ENCODE results near the gene PRKD2.
A peak's percentile ranks its signal among the peaks of the same experiment; 100 is the strongest.

The PRKD2 gene

DNA sequence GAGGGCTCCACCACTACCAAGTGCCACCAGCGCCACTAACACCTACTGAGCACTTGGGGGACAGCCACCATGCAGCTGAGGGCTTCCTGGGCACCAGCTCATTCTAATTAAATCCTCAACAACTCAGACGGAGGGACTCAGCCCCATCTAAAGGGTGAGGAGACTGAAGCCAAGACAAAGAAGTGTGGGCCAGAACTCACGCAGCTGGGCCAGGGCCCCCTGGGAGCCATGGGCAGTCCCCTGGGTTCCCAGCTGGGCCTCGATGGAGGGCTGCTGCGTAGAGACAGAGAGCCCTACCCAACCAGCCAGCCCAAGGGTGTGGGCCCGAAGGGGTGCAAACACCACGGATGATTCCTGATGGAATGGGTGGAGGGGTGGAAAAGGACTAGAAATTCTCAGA, 12.8 kb upstream of the PRKD2 start:
- TF ChIP-seq, protein P1, sequence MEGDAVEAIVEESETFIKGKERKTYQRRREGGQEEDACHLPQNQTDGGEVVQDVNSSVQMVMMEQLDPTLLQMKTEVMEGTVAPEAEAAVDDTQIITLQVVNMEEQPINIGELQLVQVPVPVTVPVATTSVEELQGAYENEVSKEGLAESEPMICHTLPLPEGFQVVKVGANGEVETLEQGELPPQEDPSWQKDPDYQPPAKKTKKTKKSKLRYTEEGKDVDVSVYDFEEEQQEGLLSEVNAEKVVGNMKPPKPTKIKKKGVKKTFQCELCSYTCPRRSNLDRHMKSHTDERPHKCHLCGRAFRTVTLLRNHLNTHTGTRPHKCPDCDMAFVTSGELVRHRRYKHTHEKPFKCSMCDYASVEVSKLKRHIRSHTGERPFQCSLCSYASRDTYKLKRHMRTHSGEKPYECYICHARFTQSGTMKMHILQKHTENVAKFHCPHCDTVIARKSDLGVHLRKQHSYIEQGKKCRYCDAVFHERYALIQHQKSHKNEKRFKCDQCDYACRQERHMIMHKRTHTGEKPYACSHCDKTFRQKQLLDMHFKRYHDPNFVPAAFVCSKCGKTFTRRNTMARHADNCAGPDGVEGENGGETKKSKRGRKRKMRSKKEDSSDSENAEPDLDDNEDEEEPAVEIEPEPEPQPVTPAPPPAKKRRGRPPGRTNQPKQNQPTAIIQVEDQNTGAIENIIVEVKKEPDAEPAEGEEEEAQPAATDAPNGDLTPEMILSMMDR (IDR thresholded peaks at IDR 0.05; ENCODE audit: borderline replicate concordance, insufficient read depth, low read depth, low read length) = no peak
- no peak overlapping the region for H3K4me3 ChIP-seq (ENCODE audit: low read depth, low read length)

DNA sequence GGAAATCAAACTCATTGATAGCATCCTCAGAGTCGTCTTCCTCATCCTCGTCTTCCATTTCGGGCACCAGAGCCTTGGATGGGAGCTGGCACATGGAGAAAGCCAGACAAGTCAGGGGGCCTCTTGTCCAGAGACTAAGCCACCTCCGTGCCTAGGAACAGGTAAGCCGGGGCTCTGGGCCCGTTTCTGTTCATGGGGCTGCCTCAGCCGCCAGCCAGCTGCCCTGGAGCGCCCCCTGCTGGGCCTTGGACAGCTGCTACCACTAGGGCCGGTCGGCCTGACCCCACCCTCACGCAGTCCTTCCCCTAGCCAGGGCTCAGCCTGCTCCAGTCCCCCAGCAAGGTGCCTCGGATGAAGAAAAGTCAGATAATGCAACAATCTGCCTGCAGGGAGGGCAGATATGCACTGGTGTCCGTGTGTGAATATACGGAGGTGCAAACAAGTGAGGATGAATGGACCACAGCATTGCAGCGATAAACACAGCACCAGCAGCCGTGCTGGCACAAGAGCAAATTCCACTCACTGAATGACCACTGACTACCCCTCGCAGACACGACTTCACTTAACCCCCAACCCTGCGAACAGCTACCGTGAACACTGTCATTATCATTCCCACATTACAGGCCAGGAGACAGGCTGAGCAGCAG, 11.9 kb upstream of the PRKD2 start:
- TF ChIP-seq, protein P1 (IDR thresholded peaks at IDR 0.05; ENCODE audit: borderline replicate concordance, insufficient read depth, low read depth, low read length) = peak; percentile 97
- H3K4me3 ChIP-seq (ENCODE audit: low read depth, low read length) = no peak overlapping the region

DNA sequence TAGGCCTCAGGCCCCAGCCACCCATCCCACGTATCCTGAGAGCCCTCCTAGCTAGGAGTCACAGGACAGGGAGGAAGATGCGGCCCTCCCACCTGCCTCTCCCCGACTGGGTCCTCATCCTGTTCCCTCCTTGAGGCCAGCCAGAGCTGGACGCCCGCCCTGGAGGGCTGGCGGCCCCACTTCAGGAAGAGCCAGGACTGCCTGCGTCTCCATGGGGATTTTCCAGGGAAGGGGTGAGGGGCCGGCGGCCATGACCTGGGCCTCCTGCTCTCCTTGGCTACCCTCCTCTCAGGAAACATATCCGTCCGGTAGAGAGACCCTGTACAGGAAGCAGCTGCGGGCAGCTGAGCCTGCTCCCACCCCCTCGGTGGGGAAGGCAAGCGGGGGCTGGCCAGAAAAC, 11.3 kb upstream of the PRKD2 start:
- H3K4me3 ChIP-seq (ENCODE audit: low read depth, low read length) = no peak overlapping the region
- TF ChIP-seq, protein P1 (IDR thresholded peaks at IDR 0.05; ENCODE audit: borderline replicate concordance, insufficient read depth, low read depth, low read length) = no peak

DNA sequence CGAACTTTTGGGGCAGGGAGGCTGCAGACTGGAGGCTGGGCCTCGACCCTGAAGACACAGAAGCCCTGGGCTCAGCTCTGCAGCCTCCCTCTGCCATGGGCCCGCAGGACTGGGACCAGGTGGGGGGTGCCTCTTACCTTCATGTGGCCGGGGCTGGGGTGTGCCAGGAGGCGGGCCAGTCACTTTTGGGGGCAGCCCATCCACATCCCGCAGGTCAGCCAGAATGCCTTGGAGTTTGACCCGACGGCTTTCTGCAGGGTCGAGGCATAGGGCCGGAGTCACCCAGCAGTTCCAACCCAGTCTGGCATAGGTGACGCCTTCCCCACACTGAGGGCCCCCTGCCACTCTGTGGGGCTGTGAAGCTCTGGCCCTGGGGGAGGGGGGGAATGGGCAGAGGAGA, 10.8 kb upstream of the PRKD2 start:
- TF ChIP-seq, protein P1 (IDR thresholded peaks at IDR 0.05; ENCODE audit: borderline replicate concordance, insufficient read depth, low read depth, low read length) = no peak

DNA sequence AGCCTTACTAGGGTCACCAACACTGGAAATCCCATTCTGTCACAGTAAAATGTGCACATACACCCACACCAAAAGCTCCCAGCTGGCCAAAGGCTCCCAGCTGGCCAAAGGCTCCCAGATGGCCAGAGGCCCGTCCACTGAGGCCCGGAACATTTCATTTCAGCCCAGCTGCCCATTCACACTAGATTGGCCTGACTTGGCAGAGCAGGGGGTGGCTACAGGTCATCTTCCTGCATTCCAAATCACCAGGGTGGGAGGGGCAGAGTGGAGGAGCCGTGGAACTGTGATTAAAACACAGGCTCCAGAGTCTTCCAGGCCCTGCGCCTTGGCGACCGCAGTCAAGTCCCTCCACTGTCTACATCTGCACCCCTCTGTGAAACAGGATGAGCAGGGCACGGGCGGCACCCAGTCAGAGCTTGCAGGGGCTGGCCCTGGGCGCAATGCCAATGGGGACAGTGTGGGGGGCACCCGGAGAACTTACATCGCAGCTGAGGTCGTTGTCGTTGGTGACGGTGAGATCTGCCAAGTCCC, 10.1 kb upstream of the PRKD2 start:
- no peak overlapping the region for H3K4me3 ChIP-seq (ENCODE audit: low read depth, low read length)
- TF ChIP-seq, protein P1 (IDR thresholded peaks at IDR 0.05; ENCODE audit: borderline replicate concordance, insufficient read depth, low read depth, low read length) = no peak

More for the DNA sequence above, 10.8 kb upstream of the PRKD2 start:
- H3K4me3 ChIP-seq (ENCODE audit: low read depth, low read length) = no peak overlapping the region

DNA sequence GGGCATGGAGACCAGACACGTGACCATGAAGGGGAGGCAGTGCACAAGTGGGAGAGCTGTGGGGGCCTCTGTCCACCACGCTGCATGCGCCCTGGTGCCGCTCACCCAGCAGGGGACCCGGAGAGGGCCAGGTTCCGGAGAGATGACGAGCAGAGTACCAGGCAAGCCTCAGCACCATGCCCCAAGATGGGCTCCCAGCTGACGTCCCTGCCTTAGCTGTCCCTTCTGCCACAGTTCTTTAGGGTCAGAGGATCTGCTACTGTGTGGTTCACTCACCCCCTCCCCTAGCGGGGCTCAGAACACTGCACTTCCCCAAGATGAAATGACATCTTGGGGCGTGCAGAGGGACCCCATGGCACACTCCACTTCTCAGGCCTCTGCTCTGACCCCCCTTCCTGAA, 9.6 kb upstream of the PRKD2 start:
- H3K4me3 ChIP-seq (ENCODE audit: low read depth, low read length) = no peak overlapping the region
- TF ChIP-seq, protein P1 (IDR thresholded peaks at IDR 0.05; ENCODE audit: borderline replicate concordance, insufficient read depth, low read depth, low read length) = no peak

DNA sequence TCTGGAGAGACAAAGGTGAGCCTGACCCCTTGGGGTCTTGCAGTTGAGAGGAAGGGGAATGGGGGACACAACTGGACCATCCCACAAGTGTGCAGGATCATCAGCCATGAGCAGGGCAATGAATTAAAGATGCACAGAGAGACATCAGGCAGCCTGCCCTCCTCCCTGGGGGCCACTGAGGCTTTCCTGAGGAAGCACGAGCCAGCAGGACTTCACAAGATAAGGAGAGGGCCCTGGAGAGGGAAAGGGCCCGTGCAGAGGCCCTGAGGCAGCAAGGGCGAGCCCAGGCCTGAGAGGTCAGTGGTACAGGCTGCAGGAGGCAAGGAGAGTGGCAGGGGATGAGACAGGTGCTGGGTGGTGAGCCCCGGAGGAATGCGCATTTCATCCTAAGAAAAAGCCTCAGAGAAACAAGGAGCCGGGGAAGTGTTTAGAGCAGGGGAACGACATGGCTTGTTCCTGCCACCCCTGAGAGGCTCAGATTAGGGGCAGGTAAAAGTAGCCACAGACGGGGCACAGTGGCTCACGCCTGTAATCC, 9.0 kb upstream of the PRKD2 start:
- TF ChIP-seq, protein P1 (IDR thresholded peaks at IDR 0.05; ENCODE audit: borderline replicate concordance, insufficient read depth, low read depth, low read length) = no peak
- H3K4me3 ChIP-seq (ENCODE audit: low read depth, low read length) = no peak overlapping the region

All from GM12875 (cell line).